ENCODE measurements around the gene RAB21.
"Not testable (repeated sequence)": the region's sequence is repeated elsewhere in the genome, so short reads cannot be mapped to it uniquely, and the experiment has no call there.

RAB21 gene

GRCh38 chr12:71804505-71804904, 49.8 kb downstream of the RAB21 start:
- TF ChIP-seq CTCF (IDR thresholded peaks at IDR 0.05; ENCODE audit: extremely low read depth, insufficient read depth, missing control alignments): no peak
- no peak for DNase-seq (ENCODE audit: low spot score)
- in situ Hi-C loops (cut with MboI; ENCODE audit: low pct_unique_long_range_greater_than_20kb, low sequenced_read_pairs, unreplicated experiment): no loop called here

- no peak for DNase-seq (ENCODE audit: low spot score)
- no peak for TF ChIP-seq CTCF (IDR thresholded peaks at IDR 0.05; ENCODE audit: extremely low read depth, insufficient read depth, missing control alignments)
Observed at GRCh38 chr12:71810921-71811320, 56.3 kb downstream of the RAB21 start.

GRCh38 chr12:71815242-71815641, 60.6 kb downstream of the RAB21 start:
- in situ Hi-C loops (cut with MboI; ENCODE audit: low pct_unique_long_range_greater_than_20kb, low sequenced_read_pairs, unreplicated experiment); DNase-seq (ENCODE audit: low spot score): not testable (repeated sequence)

More at GRCh38 chr12:71810921-71811320, 56.3 kb downstream of the RAB21 start:
- in situ Hi-C loops (cut with MboI; ENCODE audit: low pct_unique_long_range_greater_than_20kb, low sequenced_read_pairs, unreplicated experiment): no loop called here

GRCh38 chr12:71822088-71822487, 67.4 kb downstream of the RAB21 start:
- DNase-seq (ENCODE audit: low spot score); in situ Hi-C loops (cut with MboI; ENCODE audit: low pct_unique_long_range_greater_than_20kb, low sequenced_read_pairs, unreplicated experiment): not testable (repeated sequence)

- in situ Hi-C loops (cut with MboI; ENCODE audit: low pct_unique_long_range_greater_than_20kb, low sequenced_read_pairs, unreplicated experiment): no loop called here
- DNase-seq (ENCODE audit: low spot score): no peak
- TF ChIP-seq CTCF (IDR thresholded peaks at IDR 0.05; ENCODE audit: extremely low read depth, insufficient read depth, missing control alignments): no peak
Observed at GRCh38 chr12:71828813-71829212, 74.2 kb downstream of the RAB21 start.

GRCh38 chr12:71837356-71837755, 82.7 kb downstream of the RAB21 start:
- no peak for DNase-seq (ENCODE audit: low spot score)
- TF ChIP-seq CTCF (IDR thresholded peaks at IDR 0.05; ENCODE audit: extremely low read depth, insufficient read depth, missing control alignments): no peak
- in situ Hi-C loops (cut with MboI; ENCODE audit: low pct_unique_long_range_greater_than_20kb, low sequenced_read_pairs, unreplicated experiment): no loop called here

GRCh38 chr12:71838231-71838630, 83.6 kb downstream of the RAB21 start:
- TF ChIP-seq CTCF (IDR thresholded peaks at IDR 0.05; ENCODE audit: extremely low read depth, insufficient read depth, missing control alignments): no peak

GRCh38 chr12:71838676-71839075, 84.0 kb downstream of the RAB21 start:
- DNase-seq (ENCODE audit: low spot score): no peak
- in situ Hi-C loops (cut with MboI; ENCODE audit: low pct_unique_long_range_greater_than_20kb, low sequenced_read_pairs, unreplicated experiment): no loop called here
- TF ChIP-seq CTCF (IDR thresholded peaks at IDR 0.05; ENCODE audit: extremely low read depth, insufficient read depth, missing control alignments): no peak

More at GRCh38 chr12:71838231-71838630, 83.6 kb downstream of the RAB21 start:
- in situ Hi-C loops (cut with MboI; ENCODE audit: low pct_unique_long_range_greater_than_20kb, low sequenced_read_pairs, unreplicated experiment): no loop called here
- no peak for DNase-seq (ENCODE audit: low spot score)
